Vagina (tissue), 2 donors: ENCODE results near the gene SNX11. TPM values are rescaled to one million over a fixed set of nuclear protein-coding genes. Genes with fewer than 3 reads are reported as not detected.

Experiments
- DNase-seq, 2 donors: peaks; one replicate each; pipeline ENCODE4 v3.0.0-alpha.2; 2017; ENCODE audit errors: extremely low spot score in 2 of 2
- H3K27ac ChIP-seq: fragments of 200-600 bp; sonication (generic); one replicate; pipeline ENCODE4 v1.5.1; 2019
- H3K27me3 ChIP-seq: fragments of 200-600 bp; sonication (generic); one replicate; pipeline ENCODE4 v1.5.1; 2019
- H3K36me3 ChIP-seq, 2 donors: fragments of 200-600 bp; sonication (generic); one replicate each; pipeline ENCODE4 v1.5.1; 2017 to 2019
- H3K4me1 ChIP-seq: fragments of 200-600 bp; sonication (generic); one replicate; pipeline ENCODE4 v1.5.1; 2019
- H3K4me3 ChIP-seq, 2 donors: fragments of 200-600 bp; sonication (generic); 1 replicate in 1 of 2; 2 replicates in 1 of 2; pipeline ENCODE4 v1.5.1; 2016 to 2019
- H3K9me3 ChIP-seq: fragments of 200-600 bp; sonication (generic); one replicate; pipeline ENCODE4 v1.5.1; 2019
- CTCF ChIP-seq, 3 experiments: fragments of 450-650 bp in 2 of 3; fragments of 200-600 bp in 1 of 3; sonication (generic) in 1 of 3; IDR thresholded peaks; one replicate each; pipeline ENCODE4 v1.5.1; 2017 to 2019; ENCODE audit warnings: antibody characterized with exemption in 3 of 3, mild to moderate bottlenecking in 2 of 3, moderate library complexity in 2 of 3
- POLR2A ChIP-seq, 2 donors: fragments of 450-650 bp; IDR thresholded peaks; one replicate each; pipeline ENCODE4 v1.6.1; 2017; ENCODE audit warnings: antibody characterized with exemption in 2 of 2, mild to moderate bottlenecking in 2 of 2, moderate library complexity in 2 of 2
- POLR2AphosphoS5 ChIP-seq, 2 donors: sonication (generic); formaldehyde crosslinking; IDR thresholded peaks; one replicate each; pipeline ENCODE4 v1.9.0; 2017; ENCODE audit warnings: antibody characterized with exemption in 2 of 2, mild to moderate bottlenecking in 2 of 2, low read depth in 1 of 2; ENCODE audit not compliant: insufficient read depth in 1 of 2
- intact Hi-C: fragments of 100-400 bp; cut with DNase I; formaldehyde crosslinking; loops from one replicate; pipeline ENCODE4 v1.15.1; 2023
- total RNA-seq: library from RNA; depleted of rRNA; stranded (reverse); fragments of >200 nt; gene quantifications from one replicate; pipeline ENCODE4 v1.2.3, GENCODE V29; 2016

Gene SNX11
- total RNA-seq, 1 donor from 2014 or later = 15.0 TPM

- no peaks in the 10 kb centered on the region for H3K36me3 ChIP-seq
- DNase-seq = no peak
- no peak overlapping the region for H3K27ac ChIP-seq
- intact Hi-C loops = no loop called here
- H3K27me3 ChIP-seq = no peaks in the 10 kb centered on the region
- no peaks in the 10 kb centered on the region for H3K4me1 ChIP-seq
- H3K4me3 ChIP-seq = no peak overlapping the region
- TF ChIP-seq POLR2A (IDR thresholded peaks at IDR 0.05) = no peak
- no peak for TF ChIP-seq POLR2AphosphoS5 (IDR thresholded peaks at IDR 0.05; ENCODE audit: insufficient read depth in 1 of 2, low read depth in 1 of 2)
- TF ChIP-seq CTCF (IDR thresholded peaks at IDR 0.05) = no peak
- no peaks in the 10 kb centered on the region for H3K9me3 ChIP-seq
Observed at GRCh38 chr17:48143629-48144028, 36.1 kb downstream of the SNX11 start.

- Histone ChIP-seq H3K9me3 (no peaks in the 10 kb centered on the region), H3K4me3 (no peak overlapping the region), H3K27ac (no peak overlapping the region), H3K4me1 (no peaks in the 10 kb centered on the region), H3K27me3 (no peaks in the 10 kb centered on the region), H3K36me3 (no peaks in the 10 kb centered on the region)
- no peak for DNase-seq
- intact Hi-C loops = no loop called here
- TF ChIP-seq CTCF (IDR thresholded peaks at IDR 0.05) = no peak
- no peak for TF ChIP-seq POLR2AphosphoS5 (IDR thresholded peaks at IDR 0.05; ENCODE audit: insufficient read depth in 1 of 2, low read depth in 1 of 2)
- no peak for TF ChIP-seq POLR2A (IDR thresholded peaks at IDR 0.05)
Observed at GRCh38 chr17:48144231-48144630, 36.7 kb downstream of the SNX11 start.

GRCh38 chr17:48144976-48145798, 37.6 kb downstream of the SNX11 start:
- Histone ChIP-seq H3K4me1 (no peaks in the 10 kb centered on the region), H3K9me3 (no peaks in the 10 kb centered on the region), H3K4me3 (no peak overlapping the region), H3K27me3 (no peaks in the 10 kb centered on the region), H3K27ac (no peak overlapping the region), H3K36me3 (no peaks in the 10 kb centered on the region)
- intact Hi-C loops = no loop called here
- DNase-seq = no peak
- no peak for TF ChIP-seq POLR2A (IDR thresholded peaks at IDR 0.05)
- TF ChIP-seq CTCF (IDR thresholded peaks at IDR 0.05) = no peak
- no peak for TF ChIP-seq POLR2AphosphoS5 (IDR thresholded peaks at IDR 0.05; ENCODE audit: insufficient read depth in 1 of 2, low read depth in 1 of 2)

DNA sequence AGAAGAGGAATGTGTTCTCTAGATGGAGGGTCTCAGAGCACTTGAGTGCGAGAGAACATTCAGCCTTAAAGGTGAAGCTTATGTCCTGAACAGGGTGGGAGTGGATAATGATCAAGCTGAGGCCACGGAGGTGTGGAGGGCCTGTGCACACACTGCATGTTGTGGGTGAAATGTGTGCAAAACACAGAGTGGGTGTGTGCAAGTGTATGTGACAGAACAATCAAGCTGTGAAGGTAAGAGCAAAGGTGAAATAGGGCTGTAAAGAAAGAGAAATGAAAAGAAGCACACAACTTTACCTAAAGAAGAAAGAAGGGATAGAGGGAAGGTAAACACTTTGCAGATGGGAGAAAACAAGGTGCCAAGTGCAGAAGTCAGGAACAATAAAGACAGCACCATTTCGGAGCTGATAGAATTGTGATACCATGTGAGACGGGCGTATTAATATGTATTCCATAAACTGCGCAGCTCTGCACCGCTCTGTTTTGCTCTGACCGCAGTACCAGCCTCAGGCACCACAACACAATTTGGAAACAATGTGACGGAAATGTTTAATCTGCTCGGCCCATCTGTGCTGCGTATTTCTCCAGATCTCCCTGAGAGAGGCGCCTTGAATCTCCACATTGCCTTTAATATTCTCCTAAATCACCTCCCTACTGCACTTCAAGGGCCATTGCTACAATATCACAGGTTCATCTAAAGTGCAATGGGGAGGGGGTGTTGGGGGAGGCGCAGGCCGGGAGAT, 40.6 kb downstream of the SNX11 start:
- Histone ChIP-seq H3K4me3 (no peak overlapping the region), H3K36me3 (no peaks in the 10 kb centered on the region), H3K4me1 (no peaks in the 10 kb centered on the region), H3K9me3 (no peaks in the 10 kb centered on the region), H3K27ac (no peak overlapping the region), H3K27me3 (no peaks in the 10 kb centered on the region)
- intact Hi-C loops = no loop called here
- DNase-seq = no peak
- TF ChIP-seq POLR2A (IDR thresholded peaks at IDR 0.05) (no peak), CTCF (IDR thresholded peaks at IDR 0.05) (no peak), POLR2AphosphoS5 (IDR thresholded peaks at IDR 0.05; ENCODE audit: insufficient read depth in 1 of 2, low read depth in 1 of 2) (no peak)
